ENCODE results near the gene RRP8.

DNA sequence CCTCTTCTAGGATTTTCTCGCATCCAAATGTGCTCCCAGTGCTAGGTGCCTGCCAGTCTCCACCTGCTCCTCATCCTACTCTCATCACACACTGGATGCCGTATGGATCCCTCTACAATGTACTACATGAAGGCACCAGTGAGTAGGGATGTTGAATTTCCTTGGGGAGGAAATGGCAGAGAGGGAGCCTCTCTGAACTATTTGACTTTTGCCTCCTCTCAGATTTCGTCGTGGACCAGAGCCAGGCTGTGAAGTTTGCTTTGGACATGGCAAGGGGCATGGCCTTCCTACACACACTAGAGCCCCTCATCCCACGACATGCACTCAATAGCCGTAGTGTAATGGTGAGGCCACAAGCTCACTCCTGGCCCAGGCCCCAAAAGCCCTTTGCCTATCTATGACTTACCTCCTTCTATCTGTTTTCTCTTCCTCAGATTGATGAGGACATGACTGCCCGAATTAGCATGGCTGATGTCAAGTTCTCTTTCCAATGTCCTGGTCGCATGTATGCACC, 6.1 kb upstream of the RRP8 start:
- no peak for TF ChIP-seq POLR2AphosphoS2 (IDR thresholded peaks at IDR 0.05; ENCODE audit: low read depth, low read length)
- TF ChIP-seq, protein P1, sequence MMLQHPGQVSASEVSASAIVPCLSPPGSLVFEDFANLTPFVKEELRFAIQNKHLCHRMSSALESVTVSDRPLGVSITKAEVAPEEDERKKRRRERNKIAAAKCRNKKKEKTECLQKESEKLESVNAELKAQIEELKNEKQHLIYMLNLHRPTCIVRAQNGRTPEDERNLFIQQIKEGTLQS (IDR thresholded peaks at IDR 0.05; ENCODE audit: borderline replicate concordance, extremely low read depth, low read depth, low read length) = no peak
- no peak for TF ChIP-seq IRF4 (IDR thresholded peaks at IDR 0.05; ENCODE audit: low read depth, low read length)
- TF ChIP-seq EZH2 (IDR thresholded peaks at IDR 0.05; ENCODE audit: borderline replicate concordance, control insufficient read depth, low read depth, low read length) = no peak
- TF ChIP-seq POLR2A (IDR thresholded peaks at IDR 0.05; ENCODE audit: low read depth, low read length) = peak; percentile 45; the same call in 1 of the 2 replicates
- TF ChIP-seq, protein P2, sequence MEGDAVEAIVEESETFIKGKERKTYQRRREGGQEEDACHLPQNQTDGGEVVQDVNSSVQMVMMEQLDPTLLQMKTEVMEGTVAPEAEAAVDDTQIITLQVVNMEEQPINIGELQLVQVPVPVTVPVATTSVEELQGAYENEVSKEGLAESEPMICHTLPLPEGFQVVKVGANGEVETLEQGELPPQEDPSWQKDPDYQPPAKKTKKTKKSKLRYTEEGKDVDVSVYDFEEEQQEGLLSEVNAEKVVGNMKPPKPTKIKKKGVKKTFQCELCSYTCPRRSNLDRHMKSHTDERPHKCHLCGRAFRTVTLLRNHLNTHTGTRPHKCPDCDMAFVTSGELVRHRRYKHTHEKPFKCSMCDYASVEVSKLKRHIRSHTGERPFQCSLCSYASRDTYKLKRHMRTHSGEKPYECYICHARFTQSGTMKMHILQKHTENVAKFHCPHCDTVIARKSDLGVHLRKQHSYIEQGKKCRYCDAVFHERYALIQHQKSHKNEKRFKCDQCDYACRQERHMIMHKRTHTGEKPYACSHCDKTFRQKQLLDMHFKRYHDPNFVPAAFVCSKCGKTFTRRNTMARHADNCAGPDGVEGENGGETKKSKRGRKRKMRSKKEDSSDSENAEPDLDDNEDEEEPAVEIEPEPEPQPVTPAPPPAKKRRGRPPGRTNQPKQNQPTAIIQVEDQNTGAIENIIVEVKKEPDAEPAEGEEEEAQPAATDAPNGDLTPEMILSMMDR (IDR thresholded peaks at IDR 0.05 in 2 of 3, conservative IDR thresholded peaks at IDR 0.05 in 1 of 3; ENCODE audit: control insufficient read depth in 2 of 3, extremely low read depth in 1 of 3, insufficient read depth in 1 of 3, low read depth in 3 of 3, low read length in 3 of 3) = no peak
- no peak for TF ChIP-seq KDM1A (IDR thresholded peaks at IDR 0.05; ENCODE audit: borderline replicate concordance)
- TF ChIP-seq RAD21 (IDR thresholded peaks at IDR 0.05; ENCODE audit: insufficient read depth, low read depth, low read length) = no peak
- TF ChIP-seq MTA3 (IDR thresholded peaks at IDR 0.05; ENCODE audit: borderline replicate concordance, low read length) = no peak
- no peak for TF ChIP-seq NFYB (IDR thresholded peaks at IDR 0.05; ENCODE audit: insufficient read depth, low read depth, low read length)
- TF ChIP-seq SP1 (IDR thresholded peaks at IDR 0.05; ENCODE audit: low read depth, low read length) = no peak
- TF ChIP-seq ZBED1 (IDR thresholded peaks at IDR 0.05; ENCODE audit: borderline replicate concordance) = no peak
- TF ChIP-seq RCOR1 (conservative IDR thresholded peaks at IDR 0.05; ENCODE audit: low read depth, low read length) = no peak
- TF ChIP-seq SMC3 (IDR thresholded peaks at IDR 0.05; ENCODE audit: borderline replicate concordance, low read length) = no peak

All from GM12878 (cell line).